Astrocyte of the cerebellum (primary cell): ENCODE measurements around the gene CDC26.
"Not testable (repeated sequence)": the region's sequence is repeated elsewhere in the genome, so short reads cannot be mapped to it uniquely, and the experiment has no call there.

Experiments
- DNase-seq: peaks from one replicate; pipeline ENCODE4 v3.0.0-alpha.2; 2011; ENCODE audit warnings: low read depth
- H3K4me3 ChIP-seq: 2 replicates; pipeline ENCODE4 v1.5.1; 2011; ENCODE audit warnings: mild to moderate bottlenecking, low read depth, low read length, moderate library complexity
- CTCF ChIP-seq: IDR thresholded peaks from 2 replicates; pipeline ENCODE4 v1.5.1; 2012; ENCODE audit warnings: low read length, low read depth, moderate library complexity, mild to moderate bottlenecking; ENCODE audit errors: missing control alignments
- in situ Hi-C: cut with HindIII; loops from 2 replicates; pipeline ENCODE4 v1.10.0; 2017; ENCODE audit warnings: low sequenced_read_pairs

The CDC26 gene

GRCh38 chr9:113261917-113262671, 13.3 kb downstream of the CDC26 start:
- TF ChIP-seq CTCF: no peak
- peak; percentile 23 for DNase-seq
- H3K4me3 ChIP-seq: no peak overlapping the region
- in situ Hi-C loops: no loop called here

- no peak for DNase-seq
- TF ChIP-seq CTCF: no peak
- in situ Hi-C loops: no loop called here
- no peak overlapping the region for H3K4me3 ChIP-seq
Measured at GRCh38 chr9:113258282-113258681, 17.1 kb downstream of the CDC26 start.

- no peak for TF ChIP-seq CTCF
- in situ Hi-C loops: no loop called here
Measured at GRCh38 chr9:113257863-113258262, 17.5 kb downstream of the CDC26 start.

GRCh38 chr9:113255438-113255837, 19.9 kb downstream of the CDC26 start:
- in situ Hi-C loops: no loop called here
- no peak overlapping the region for H3K4me3 ChIP-seq
- DNase-seq: no peak
- no peak for TF ChIP-seq CTCF

More at GRCh38 chr9:113257863-113258262, 17.5 kb downstream of the CDC26 start:
- DNase-seq: no peak
- H3K4me3 ChIP-seq: no peak overlapping the region

- TF ChIP-seq CTCF: no peak
Measured at GRCh38 chr9:113254991-113255390, 20.4 kb downstream of the CDC26 start.

GRCh38 chr9:113250807-113251206, 24.6 kb downstream of the CDC26 start:
- no peak for DNase-seq
- no peak for TF ChIP-seq CTCF
- no peak overlapping the region for H3K4me3 ChIP-seq
- in situ Hi-C loops: no loop called here

More at GRCh38 chr9:113254991-113255390, 20.4 kb downstream of the CDC26 start:
- in situ Hi-C loops: no loop called here
- no peak overlapping the region for H3K4me3 ChIP-seq
- no peak for DNase-seq

GRCh38 chr9:113249661-113250060, 25.7 kb downstream of the CDC26 start:
- DNase-seq, H3K4me3 ChIP-seq, in situ Hi-C loops: not testable (repeated sequence)
